T follicular helper cell (primary cell): Measurements from ENCODE around the gene SAA4.
A peak's percentile ranks its signal among the peaks of the same experiment; 100 is the strongest.
"Not testable (repeated sequence)": the region's sequence is repeated elsewhere in the genome, so short reads cannot be mapped to it uniquely, and the experiment has no call there.

Experiments
- DNase-seq: peaks from one replicate; pipeline ENCODE4 v3.0.0-alpha.2; 2020; ENCODE audit warnings: low read depth

The SAA4 gene

GRCh38 chr11:18247191-18247581, 10.6 kb upstream of the SAA4 start:
- DNase-seq: not testable (repeated sequence)

DNA sequence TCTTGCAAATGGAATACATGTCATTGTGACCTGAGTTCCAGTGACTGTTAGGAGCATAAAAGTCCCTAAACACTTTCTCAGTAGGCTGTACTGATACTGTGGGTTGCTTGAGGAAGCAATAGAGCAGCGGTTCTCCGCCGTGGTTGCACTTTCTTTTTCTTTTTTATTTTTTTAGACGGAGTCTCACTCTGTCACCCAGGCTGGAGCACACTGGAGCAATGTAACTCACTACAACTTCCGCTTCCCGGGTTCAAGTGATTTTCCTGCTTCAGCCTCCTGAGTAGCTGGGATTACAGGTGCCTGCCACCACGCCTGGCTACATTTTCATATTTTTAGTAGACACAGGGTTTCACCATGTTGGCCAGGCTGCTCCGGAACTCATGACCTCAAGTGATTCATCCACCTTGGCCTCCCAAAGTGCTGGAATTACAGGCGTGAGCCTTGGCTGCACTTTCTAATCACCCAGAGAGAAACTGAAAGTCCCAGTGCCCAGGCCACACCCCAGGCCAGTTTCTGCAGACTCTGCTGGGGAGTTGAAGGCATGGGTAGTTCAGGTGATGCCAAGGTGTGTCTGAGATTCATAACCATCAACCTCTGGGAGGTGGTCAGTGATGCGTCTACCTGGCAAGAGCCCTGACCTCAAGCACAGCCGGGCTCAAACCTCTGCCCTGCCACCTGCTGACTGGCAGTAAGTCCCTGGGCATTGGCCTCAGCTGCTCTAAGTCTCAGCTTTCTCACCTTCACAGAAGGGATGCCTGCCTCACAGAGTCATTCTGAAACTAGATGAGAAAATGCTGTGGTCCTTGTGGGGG, 10.0 kb upstream of the SAA4 start:
- not testable (repeated sequence) for DNase-seq

- no peak for DNase-seq
These were observed 8.8 kb upstream of the SAA4 start for GRCh38 chr11:18245396-18245795.

DNA sequence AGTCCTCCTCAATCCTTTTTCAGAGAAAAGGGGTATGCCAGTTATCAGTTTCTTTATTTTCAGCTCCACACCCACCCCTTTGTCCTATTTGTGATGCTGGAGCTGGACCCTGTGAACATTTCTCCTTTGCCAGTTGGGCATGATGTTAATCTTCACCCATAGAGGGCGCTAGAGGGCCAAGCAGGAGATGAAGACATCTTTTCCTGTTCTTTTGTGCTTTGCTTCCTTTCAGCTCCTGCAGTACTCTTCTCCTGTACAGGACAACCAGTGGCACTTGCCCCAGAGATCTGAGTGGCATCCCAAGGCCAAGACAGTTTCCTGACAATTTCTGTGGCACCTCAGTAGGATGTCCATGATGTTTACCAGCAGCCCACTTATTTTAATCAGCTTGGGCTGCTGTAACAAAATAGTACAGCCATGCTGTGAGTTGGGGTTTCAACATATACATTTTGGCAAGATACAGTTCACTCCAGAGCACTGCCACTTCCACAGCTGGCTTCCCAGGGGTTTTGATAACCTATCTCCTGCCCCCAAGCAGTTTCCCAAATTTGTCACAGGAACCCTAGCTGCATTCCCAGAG, 7.3 kb upstream of the SAA4 start:
- DNase-seq: peak; percentile 35

DNA sequence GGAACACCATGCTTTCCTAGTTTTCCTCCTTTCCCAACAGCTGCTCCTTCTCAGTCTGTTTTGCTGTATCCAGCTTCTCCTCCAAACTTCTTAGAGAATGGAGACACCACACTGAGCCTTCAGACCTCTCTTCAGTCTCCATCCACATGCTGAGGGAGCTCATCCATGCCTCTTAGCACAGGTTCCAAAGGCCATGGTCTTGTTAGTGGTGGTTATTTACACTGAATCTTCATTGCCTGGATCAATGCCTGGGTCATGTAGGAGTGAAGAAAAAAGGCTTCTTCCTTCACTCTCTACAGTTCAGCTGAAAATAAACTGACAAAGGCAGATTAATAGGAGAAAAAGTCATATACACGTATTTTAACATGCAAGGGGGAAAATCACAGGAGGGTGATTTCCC, 3.1 kb upstream of the SAA4 start:
- DNase-seq: no peak

- DNase-seq: no peak
These were observed 938 bp downstream of the SAA4 start for GRCh38 chr11:18235394-18236334.

DNA sequence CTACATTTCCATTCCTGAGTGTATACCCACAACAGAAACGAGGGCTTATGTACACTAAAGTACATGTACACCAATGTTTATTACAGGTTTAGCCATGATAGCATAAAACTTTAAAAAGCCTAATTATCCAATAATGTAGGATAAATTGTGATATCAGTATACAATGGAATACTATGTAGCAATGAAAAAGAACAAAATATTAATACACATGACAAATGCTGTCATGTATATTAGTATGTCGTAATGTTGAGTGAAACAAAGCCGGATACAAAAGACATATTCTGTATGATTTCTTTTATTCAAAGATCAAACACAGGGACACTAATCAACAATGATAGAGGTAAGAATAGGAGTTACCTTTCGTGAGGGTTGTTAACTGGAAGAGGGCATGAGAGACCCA, 2.7 kb downstream of the SAA4 start:
- DNase-seq: no peak

GRCh38 chr11:18230859-18231258, 5.7 kb downstream of the SAA4 start:
- no peak for DNase-seq

- no peak for DNase-seq
These were observed 7.1 kb downstream of the SAA4 start for GRCh38 chr11:18229501-18229900.

GRCh38 chr11:18225913-18226312, 10.7 kb downstream of the SAA4 start:
- no peak for DNase-seq

DNA sequence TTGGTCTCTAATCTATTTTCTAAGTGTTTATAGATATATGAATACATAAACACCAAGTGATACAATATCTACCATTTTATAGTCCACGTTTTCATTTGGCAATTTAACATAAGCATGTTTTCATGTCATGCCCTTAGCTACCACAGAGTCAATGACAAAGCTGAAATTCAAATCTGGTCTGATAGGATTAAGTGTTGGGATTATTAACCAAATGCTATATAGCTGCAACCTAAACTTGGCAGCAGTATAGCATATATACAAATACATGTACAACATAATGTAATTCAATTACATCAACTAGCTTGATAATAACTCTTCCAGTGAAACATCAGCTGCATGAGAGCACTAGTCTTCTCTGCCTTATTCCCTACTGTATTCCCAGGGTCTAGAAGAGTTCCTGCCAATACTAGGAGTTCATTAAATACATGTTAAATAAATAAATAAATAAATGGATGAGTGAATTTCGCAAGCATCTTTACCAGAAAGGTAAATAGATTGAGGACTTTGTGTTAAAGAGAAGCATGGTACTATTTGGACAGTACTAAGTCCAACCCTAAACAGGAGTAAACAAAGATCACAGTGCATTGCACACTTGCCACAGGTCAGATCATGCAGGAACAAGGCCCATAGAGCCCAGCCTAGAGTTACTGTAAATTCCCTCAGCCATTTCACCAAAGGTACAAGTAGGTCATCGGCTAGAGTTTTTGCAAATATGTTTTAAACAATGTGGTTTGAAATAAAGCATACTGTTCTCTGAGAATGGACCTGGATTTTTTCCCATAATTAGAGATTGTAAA, 12.8 kb downstream of the SAA4 start:
- no peak for DNase-seq

- no peak for DNase-seq
These were observed 13.7 kb downstream of the SAA4 start for GRCh38 chr11:18222814-18223421.

GRCh38 chr11:18221274-18221876, 15.2 kb downstream of the SAA4 start:
- DNase-seq: no peak

DNA sequence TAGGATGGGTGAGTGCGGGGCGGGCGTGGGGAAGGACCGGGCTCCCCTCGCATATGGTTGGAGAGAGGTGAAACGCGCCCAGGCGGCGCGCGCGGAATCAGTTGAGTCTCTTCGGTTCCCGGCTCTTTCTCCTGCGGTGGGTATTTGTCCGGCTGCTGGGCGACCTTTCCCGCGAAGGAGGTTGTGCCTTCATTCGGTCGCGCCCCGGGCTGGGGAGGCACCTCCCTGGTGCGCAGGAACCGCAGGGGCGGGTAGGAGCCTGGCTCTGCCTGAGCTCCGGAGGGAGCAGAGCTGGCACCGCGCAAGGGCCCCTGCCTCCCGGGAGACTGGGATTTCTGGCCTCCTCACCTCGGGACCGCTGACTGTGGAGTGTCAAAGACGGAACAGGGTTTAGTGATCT, 27.5 kb downstream of the SAA4 start:
- no peak for DNase-seq

- DNase-seq: no peak
These were observed 31.8 kb downstream of the SAA4 start for GRCh38 chr11:18204771-18205170.

GRCh38 chr11:18204220-18204619, 32.4 kb downstream of the SAA4 start:
- DNase-seq: no peak

GRCh38 chr11:18203723-18204122, 32.9 kb downstream of the SAA4 start:
- DNase-seq: no peak

GRCh38 chr11:18197738-18198137, 38.9 kb downstream of the SAA4 start:
- not testable (repeated sequence) for DNase-seq

GRCh38 chr11:18196532-18196931, 40.1 kb downstream of the SAA4 start:
- DNase-seq: no peak

- DNase-seq: no peak
These were observed 43.6 kb downstream of the SAA4 start for GRCh38 chr11:18193010-18193409.

DNA sequence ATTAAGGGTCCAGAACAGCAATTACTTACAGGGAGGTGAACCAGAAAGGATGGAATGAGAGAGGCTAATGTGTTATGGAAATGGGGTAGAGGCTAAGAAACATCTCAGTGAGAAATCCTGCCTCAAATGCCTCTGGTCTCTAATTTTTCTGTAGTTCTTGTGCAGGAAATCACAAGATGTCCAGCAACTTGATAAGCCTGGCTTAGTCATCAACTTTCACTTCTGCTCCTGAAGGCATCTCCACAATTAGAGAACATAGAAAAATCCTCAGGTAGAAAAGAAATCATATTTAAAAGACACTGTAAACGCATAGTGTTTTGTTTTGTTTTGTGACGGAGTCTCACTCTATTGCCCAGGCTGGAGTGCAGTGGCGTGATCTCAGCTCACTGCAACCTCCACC, 45.2 kb downstream of the SAA4 start:
- no peak for DNase-seq
